ENCODE measurements around the gene GREB1. TPM values are rescaled to one million over a fixed set of nuclear protein-coding genes. Genes with fewer than 3 reads are reported as not detected.

The GREB1 gene
- total RNA-seq, 6 donors from 2014 or later: 0.39 to 5.4 (median 1.6) TPM

DNA sequence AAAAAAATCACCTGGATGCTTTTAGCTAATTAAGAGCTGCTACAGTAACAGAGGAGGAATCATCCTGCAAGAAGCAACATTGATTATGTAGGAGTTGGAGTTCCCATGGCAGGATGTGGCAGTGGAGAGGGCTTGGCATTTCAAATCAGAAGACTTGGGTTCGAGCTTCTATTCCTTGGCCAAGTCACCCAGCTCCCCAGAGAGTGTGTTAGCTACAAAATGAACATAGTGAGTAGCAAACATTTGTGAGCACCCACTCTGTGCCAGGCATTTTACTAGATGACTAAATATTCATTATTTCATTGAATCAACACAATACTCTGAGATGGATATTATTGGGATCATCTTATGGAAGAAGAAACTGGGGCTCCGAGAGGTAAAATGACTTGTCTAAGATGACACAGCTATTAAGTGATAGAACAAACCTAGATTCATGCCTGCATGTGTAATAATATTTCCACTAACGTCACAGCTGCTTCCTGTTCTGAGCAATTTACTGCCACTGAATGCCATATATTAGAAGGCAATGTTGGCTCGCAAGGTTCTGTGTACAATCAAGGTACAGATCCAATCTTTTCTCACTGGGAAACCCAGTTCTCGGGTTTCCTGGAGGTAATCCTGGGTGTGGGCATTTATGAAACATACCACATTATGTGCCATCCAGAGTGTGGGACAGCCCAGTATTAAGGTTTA is 118.2 kb downstream of the GREB1 start:
- DNase-seq (no peak), ATAC-seq (ENCODE audit: low FRiP score in 2 of 2) (no peak)
- Histone ChIP-seq H3K4me1 (no peaks in the 10 kb centered on the region), H3K36me3 (no peaks in the 10 kb centered on the region), H3K27ac (no peak overlapping the region), H3K9me3 (no peaks in the 10 kb centered on the region), H3K4me3 (no peak overlapping the region), H3K27me3 (no peaks in the 10 kb centered on the region)
- WGBS, 2 donors: 71 to 77% methylated on average over 5 of the region's 5 CpGs
- TF ChIP-seq EP300 (IDR thresholded peaks at IDR 0.05): no peak
- TF ChIP-seq, protein P1, sequence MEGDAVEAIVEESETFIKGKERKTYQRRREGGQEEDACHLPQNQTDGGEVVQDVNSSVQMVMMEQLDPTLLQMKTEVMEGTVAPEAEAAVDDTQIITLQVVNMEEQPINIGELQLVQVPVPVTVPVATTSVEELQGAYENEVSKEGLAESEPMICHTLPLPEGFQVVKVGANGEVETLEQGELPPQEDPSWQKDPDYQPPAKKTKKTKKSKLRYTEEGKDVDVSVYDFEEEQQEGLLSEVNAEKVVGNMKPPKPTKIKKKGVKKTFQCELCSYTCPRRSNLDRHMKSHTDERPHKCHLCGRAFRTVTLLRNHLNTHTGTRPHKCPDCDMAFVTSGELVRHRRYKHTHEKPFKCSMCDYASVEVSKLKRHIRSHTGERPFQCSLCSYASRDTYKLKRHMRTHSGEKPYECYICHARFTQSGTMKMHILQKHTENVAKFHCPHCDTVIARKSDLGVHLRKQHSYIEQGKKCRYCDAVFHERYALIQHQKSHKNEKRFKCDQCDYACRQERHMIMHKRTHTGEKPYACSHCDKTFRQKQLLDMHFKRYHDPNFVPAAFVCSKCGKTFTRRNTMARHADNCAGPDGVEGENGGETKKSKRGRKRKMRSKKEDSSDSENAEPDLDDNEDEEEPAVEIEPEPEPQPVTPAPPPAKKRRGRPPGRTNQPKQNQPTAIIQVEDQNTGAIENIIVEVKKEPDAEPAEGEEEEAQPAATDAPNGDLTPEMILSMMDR (IDR thresholded peaks at IDR 0.05): no peak
- TF ChIP-seq POLR2A (IDR thresholded peaks at IDR 0.05): no peak
- no peak for TF ChIP-seq POLR2AphosphoS5 (IDR thresholded peaks at IDR 0.05)

DNA sequence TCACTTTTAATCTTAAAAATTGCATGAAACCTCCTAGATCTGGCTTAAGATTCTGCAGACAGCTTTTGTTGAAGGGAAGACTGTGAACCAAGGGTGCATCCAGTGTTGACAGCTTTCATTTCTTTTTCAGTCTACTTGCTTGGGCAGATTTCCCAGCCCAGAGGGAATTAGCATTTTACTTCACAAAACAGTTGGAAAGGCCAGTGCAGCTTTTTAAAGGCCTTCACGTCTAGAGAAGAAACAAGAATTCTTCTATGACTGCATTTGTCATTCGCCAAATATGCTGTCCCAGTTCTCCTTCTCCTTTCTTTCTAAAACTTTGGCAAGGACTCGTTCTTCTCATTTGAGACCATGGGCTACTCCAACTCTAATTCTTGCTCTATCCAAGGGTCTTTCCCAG is 118.7 kb downstream of the GREB1 start:
- TF ChIP-seq POLR2A (IDR thresholded peaks at IDR 0.05) (no peak), POLR2AphosphoS5 (IDR thresholded peaks at IDR 0.05) (no peak), EP300 (IDR thresholded peaks at IDR 0.05) (no peak)
- TF ChIP-seq, protein P1 (IDR thresholded peaks at IDR 0.05): no peak
- DNase-seq (no peak), ATAC-seq (ENCODE audit: low FRiP score in 2 of 2) (no peak)
- Histone ChIP-seq H3K27ac (no peak overlapping the region), H3K27me3 (no peaks in the 10 kb centered on the region), H3K4me1 (no peaks in the 10 kb centered on the region), H3K4me3 (no peak overlapping the region), H3K36me3 (no peaks in the 10 kb centered on the region), H3K9me3 (no peaks in the 10 kb centered on the region)
- 54 to 71% methylated on average over 3 of the region's 3 CpGs for WGBS, 2 donors

DNA sequence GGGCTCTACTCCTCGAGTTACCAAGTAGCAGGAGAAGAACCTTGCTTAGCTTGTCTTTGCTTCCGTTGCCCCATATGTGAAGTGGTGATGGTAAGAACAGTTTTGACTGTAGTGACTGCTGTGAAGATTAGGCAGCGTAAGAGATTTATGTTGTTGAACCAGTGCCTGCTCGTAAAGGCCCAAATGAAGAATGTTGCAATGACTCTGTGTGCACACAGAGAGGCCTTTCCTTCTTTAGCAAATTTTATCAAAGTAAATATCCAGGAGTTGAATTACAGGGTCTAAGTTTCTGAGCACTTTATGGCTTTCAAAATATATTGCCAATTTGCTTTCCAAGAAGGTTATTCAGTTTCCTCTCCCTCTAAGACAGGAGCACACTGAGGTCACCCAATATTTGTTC is 121.7 kb downstream of the GREB1 start:
- no peak for ATAC-seq (ENCODE audit: low FRiP score in 2 of 2)
- WGBS, 2 donors: 68 to 73% methylated on average over 4 of the region's 4 CpGs
- H3K27me3 ChIP-seq: no peaks in the 10 kb centered on the region

DNA sequence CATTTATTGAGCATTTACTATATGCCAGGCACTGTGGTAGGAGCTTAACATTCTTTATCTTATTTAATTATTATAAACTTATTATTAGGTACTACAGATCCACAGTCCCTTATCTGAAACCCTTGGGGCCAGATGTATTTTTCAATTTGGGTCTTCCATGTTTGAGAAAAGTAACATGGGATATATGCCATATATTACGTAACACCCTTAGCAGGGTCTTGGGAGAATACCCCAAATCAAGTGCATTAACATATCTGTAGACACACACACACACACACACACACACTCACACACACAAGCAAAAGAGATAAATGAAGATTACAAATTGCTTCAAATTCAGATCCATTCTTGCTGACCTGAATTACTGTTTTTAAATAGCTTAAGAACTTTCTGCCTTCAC is 122.4 kb downstream of the GREB1 start:
- 91 to 97% methylated on average over 1 of the region's 1 CpG for WGBS, 2 donors
- no peak for ATAC-seq (ENCODE audit: low FRiP score in 2 of 2)
- H3K36me3 ChIP-seq: no peaks in the 10 kb centered on the region

More for the DNA sequence above, 121.7 kb downstream of the GREB1 start:
- H3K27ac ChIP-seq: no peak overlapping the region
- TF ChIP-seq, protein P1 (IDR thresholded peaks at IDR 0.05): no peak
- TF ChIP-seq POLR2A (IDR thresholded peaks at IDR 0.05): no peak
- TF ChIP-seq EP300 (IDR thresholded peaks at IDR 0.05): no peak
- TF ChIP-seq POLR2AphosphoS5 (IDR thresholded peaks at IDR 0.05): no peak
- H3K4me1 ChIP-seq: no peaks in the 10 kb centered on the region
- no peak for DNase-seq
- H3K36me3 ChIP-seq: no peaks in the 10 kb centered on the region
- no peak overlapping the region for H3K4me3 ChIP-seq
- H3K9me3 ChIP-seq: no peaks in the 10 kb centered on the region

More for the DNA sequence above, 122.4 kb downstream of the GREB1 start:
- DNase-seq: no peak
- TF ChIP-seq POLR2A (IDR thresholded peaks at IDR 0.05) (no peak), POLR2AphosphoS5 (IDR thresholded peaks at IDR 0.05) (no peak), EP300 (IDR thresholded peaks at IDR 0.05) (no peak)
- TF ChIP-seq, protein P1 (IDR thresholded peaks at IDR 0.05): no peak
- Histone ChIP-seq H3K4me3 (no peak overlapping the region), H3K27me3 (no peaks in the 10 kb centered on the region), H3K9me3 (no peaks in the 10 kb centered on the region), H3K4me1 (no peaks in the 10 kb centered on the region), H3K27ac (no peak overlapping the region)

All from upper lobe of left lung (tissue), 6 donors.